ENCODE results near the gene P4HTM.

The P4HTM gene, protein sequence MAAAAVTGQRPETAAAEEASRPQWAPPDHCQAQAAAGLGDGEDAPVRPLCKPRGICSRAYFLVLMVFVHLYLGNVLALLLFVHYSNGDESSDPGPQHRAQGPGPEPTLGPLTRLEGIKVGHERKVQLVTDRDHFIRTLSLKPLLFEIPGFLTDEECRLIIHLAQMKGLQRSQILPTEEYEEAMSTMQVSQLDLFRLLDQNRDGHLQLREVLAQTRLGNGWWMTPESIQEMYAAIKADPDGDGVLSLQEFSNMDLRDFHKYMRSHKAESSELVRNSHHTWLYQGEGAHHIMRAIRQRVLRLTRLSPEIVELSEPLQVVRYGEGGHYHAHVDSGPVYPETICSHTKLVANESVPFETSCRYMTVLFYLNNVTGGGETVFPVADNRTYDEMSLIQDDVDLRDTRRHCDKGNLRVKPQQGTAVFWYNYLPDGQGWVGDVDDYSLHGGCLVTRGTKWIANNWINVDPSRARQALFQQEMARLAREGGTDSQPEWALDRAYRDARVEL

DNA sequence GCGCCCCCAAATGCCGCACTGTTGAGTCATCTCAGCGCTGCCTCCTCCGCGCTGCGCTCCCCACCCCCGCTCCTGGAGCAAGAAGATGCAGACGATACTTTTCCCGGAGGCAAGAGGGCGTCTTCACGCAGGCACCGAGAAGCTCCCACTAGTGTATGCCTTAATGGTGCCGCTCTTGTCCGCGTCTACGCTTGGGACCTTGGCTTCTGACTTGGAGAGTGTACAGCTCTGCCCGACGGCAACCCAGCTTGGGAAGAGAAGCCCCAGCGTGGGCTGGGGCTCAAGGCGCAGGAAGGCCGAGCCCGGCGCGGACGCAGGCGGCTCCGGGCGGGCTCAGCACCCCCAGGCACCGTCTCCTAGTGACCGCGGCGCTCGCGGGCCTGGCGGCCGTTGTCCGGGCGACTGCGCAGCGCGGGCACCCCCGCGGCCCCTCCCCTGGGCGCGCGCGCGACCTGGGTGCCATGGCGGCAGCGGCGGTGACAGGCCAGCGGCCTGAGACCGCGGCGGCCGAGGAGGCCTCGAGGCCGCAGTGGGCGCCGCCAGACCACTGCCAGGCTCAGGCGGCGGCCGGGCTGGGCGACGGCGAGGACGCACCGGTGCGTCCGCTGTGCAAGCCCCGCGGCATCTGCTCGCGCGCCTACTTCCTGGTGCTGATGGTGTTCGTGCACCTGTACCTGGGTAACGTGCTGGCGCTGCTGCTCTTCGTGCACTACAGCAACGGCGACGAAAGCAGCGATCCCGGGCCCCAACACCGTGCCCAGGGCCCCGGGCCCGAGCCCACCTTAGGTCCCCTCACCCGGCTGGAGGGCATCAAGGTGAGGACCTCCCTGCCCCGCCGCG lies at the start of gene P4HTM:
Gene P4HTM, plus strand, starts transcription at position 446 of the 840 bp plus-strand sequence. Its CDS starts 16 bp downstream, at position 462.
- ATAC-seq (peak; percentile 88), DNase-seq (peak; percentile 87)
- H3K4me1 Mint-ChIP-seq: peaks cover 40% of the 10 kb centered on the region
- no peaks in the 10 kb centered on the region for H3K9me3 Mint-ChIP-seq
- peak within 1 kb of the TSS; percentile 89 for H3K27ac Mint-ChIP-seq
- H3K36me3 Mint-ChIP-seq (ENCODE audit: low read depth): peaks cover 7% of the 10 kb centered on the region
- H3K27me3 Mint-ChIP-seq: no peaks in the 10 kb centered on the region
- H3K4me3 Mint-ChIP-seq: peak within 1 kb of the TSS; percentile 92

DNA sequence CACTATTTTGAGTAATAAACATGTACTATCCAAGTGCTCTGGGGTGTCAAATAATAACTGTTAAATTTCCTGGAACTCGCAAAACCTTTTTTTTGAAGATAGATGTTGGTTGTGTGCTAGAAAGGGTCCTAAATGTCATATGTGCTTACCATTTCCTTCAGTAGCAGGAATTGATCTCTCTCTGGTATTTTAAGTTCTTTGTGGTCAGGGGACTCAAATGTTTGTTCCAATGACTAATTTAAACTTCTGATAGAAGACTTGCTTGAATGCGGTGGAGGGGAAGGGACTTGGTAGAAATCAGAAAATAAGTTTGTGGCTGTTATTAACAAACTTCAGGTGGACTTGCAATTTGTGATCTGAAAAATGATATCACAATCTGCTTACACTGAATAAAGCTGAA lies 44.6 kb upstream of the P4HTM start:
- Mint-ChIP-seq H3K27me3 (no peaks in the 10 kb centered on the region), H3K4me3 (peak overlapping the region; percentile 50), H3K4me1 (peaks cover 47% of the 10 kb centered on the region), H3K27ac (peak overlapping the region; percentile 88), H3K36me3 (ENCODE audit: low read depth) (peaks cover 25% of the 10 kb centered on the region), H3K9me3 (no peaks in the 10 kb centered on the region)
- DNase-seq (no peak), ATAC-seq (peak; percentile 71)

DNA sequence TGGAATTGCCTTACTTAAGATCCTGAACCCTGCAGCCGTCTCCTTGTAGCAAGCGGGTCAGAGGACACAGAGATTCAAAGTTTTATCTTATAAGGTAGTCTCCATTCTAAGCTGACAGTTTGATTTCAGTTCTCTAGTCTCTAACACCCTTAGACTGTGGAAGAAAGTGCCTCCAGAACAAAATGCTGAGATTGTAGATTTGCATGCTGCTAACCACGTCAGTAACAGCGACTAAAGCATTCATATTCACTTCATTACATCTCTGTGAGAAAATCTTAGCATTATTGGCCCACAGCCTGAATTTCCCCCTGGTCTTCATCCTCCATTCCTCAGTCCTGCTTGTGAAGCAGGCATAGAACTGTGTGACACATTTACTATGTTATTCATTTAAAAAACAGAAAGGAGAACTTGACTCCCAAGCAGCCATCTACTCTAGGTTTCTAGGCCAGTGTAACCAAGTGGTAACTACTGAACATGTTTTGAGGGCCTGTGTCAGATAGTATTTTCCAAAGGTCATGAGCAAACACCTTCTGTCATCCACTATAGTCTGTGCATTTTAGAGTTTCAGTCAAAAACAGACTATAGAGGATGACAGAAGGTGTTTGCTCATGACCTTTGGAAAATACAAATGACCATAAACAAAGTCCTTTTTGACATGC lies 44.0 kb upstream of the P4HTM start:
- ATAC-seq (peak; percentile 91), DNase-seq (no peak)
- Mint-ChIP-seq H3K4me3 (peak overlapping the region; percentile 50), H3K36me3 (ENCODE audit: low read depth) (peaks cover 24% of the 10 kb centered on the region), H3K27ac (peak overlapping the region; percentile 88), H3K4me1 (peaks cover 47% of the 10 kb centered on the region), H3K9me3 (no peaks in the 10 kb centered on the region), H3K27me3 (no peaks in the 10 kb centered on the region)

DNA sequence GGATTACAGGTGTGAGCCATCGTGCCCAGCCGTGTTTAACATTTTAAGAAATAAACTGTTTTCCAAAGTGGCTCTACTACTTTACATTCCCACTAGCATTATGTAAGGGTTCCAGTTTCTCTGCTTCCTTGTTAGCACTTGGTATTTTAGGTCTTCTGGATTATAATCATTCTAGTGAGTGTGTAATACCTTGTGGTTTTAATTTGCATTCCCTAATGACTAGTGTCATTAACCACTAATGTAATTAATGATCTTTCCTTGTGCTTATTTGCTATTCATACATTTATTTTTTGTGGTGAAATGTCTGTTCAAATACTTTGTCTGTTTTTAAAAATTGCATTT lies 40.7 kb upstream of the P4HTM start:
- Mint-ChIP-seq H3K4me1 (peaks cover 38% of the 10 kb centered on the region), H3K4me3 (no peak overlapping the region), H3K27me3 (no peaks in the 10 kb centered on the region), H3K27ac (no peak overlapping the region), H3K9me3 (no peaks in the 10 kb centered on the region), H3K36me3 (ENCODE audit: low read depth) (peaks cover 17% of the 10 kb centered on the region)
- DNase-seq (no peak), ATAC-seq (no peak)

DNA sequence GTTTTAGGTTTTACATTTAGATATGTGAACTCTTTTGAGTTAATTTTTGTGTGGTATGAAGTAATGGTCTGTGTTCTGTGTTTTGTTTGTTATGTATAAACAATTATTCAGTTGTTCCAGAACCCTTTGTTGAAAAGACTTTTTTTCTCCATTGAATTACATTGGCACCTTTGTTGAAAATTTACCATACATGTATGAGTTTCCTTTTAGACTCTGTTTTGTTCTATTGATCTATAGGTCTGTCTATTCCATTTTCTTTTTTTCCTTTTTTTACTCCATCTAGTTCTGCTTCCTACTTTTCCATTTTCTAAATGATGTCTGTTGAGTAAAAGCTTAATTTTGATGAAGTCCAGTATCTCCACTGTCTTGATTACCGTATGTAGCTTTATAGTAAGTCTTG lies 40.0 kb upstream of the P4HTM start:
- H3K27me3 Mint-ChIP-seq: no peaks in the 10 kb centered on the region
- H3K27ac Mint-ChIP-seq: no peak overlapping the region
- no peak for ATAC-seq
- H3K36me3 Mint-ChIP-seq (ENCODE audit: low read depth): peaks cover 20% of the 10 kb centered on the region
- no peak overlapping the region for H3K4me3 Mint-ChIP-seq
- no peak for DNase-seq
- H3K4me1 Mint-ChIP-seq: peaks cover 31% of the 10 kb centered on the region
- no peaks in the 10 kb centered on the region for H3K9me3 Mint-ChIP-seq

DNA sequence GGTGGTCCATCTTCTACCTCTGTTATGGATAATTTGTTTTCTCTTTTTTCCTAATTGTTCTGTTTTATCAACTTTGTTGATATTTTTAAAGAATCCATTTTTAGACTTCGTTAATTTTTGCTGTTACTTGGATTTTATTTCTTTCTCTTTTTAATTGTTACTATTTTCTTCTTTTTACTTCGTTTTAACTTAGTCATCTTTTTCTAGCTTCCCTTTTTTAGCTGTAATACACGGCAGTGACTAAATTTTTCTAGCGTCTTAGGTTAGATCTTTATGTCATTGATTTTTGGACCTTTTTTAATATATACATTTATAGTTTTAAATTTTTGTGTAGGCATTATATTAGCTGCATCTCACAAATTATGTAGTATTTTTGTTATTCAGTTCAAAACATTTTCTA lies 38.3 kb upstream of the P4HTM start:
- DNase-seq: no peak
- peaks cover 14% of the 10 kb centered on the region for H3K4me1 Mint-ChIP-seq
- H3K9me3 Mint-ChIP-seq: no peaks in the 10 kb centered on the region
- H3K27me3 Mint-ChIP-seq: no peaks in the 10 kb centered on the region
- no peak overlapping the region for H3K4me3 Mint-ChIP-seq
- H3K36me3 Mint-ChIP-seq (ENCODE audit: low read depth): peaks cover 18% of the 10 kb centered on the region
- ATAC-seq: no peak
- no peak overlapping the region for H3K27ac Mint-ChIP-seq

DNA sequence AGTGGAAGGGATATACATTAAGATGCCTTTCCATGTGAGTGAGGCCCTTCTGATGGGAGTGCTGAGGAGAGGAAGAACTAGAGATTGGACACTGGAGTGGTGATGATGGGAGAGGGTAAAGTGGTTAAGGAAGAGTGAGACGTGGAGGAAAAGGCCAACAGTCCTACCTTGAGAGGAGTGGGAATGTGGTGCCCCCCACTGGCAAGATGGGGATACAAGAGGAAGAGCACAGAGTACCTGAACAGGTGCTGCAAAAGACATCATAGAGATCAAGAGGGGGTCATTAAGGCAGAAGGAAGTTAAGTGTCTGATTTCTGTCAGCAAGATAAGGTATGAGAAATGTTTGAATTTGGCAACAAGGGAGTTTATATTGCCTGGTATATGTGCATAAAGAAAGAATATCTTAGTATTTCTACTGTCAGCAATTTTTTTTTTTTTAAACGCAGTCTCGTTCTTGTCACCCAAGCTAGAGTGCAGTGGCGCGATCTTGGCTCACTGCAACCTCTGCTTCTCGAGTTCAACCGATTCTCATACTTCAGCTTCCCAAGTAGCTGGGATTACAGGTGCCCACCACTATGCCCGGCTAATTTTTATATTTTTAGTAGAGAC lies 37.4 kb upstream of the P4HTM start:
- Mint-ChIP-seq H3K4me3 (no peak overlapping the region), H3K36me3 (ENCODE audit: low read depth) (peaks cover 23% of the 10 kb centered on the region), H3K27me3 (no peaks in the 10 kb centered on the region), H3K4me1 (peaks cover 12% of the 10 kb centered on the region), H3K27ac (peak overlapping the region; percentile 2), H3K9me3 (no peaks in the 10 kb centered on the region)
- no peak for ATAC-seq
- DNase-seq: peak; percentile 41

DNA sequence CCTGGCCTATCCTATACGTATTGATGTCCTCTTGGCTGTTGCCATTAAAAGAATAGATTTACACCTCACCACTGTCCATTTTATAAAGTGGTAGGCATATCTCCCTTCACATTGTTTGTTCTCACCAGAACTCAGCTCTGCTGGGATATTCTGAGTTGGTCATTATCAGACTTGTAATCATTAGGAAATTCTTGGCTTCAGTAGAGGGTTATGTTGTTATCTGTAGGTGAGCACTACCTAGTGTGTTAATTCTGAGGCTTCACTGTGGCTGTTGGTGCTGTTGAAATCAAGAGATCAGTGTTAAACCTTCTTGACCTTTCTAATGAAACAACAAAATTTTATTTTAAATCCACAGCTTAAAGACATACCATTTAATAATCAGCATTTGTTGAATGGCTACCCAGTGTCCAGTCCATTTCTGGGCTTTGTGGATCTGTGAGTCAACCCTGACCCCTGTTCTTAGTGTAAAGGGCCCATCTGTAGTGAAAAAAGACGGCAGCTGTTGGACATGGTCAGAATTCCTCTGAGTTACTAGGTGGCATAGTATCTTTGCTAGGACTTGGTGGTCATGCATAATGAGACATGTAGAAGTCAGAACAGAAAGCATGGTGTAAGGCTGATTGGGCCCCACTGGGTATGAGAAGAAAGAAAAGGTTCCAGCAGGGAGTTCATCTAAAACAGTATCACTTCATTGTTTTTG lies 32.9 kb upstream of the P4HTM start:
- Mint-ChIP-seq H3K9me3 (no peaks in the 10 kb centered on the region), H3K36me3 (ENCODE audit: low read depth) (peaks cover 30% of the 10 kb centered on the region), H3K27ac (no peak overlapping the region), H3K27me3 (no peaks in the 10 kb centered on the region), H3K4me1 (peaks cover 2% of the 10 kb centered on the region), H3K4me3 (no peak overlapping the region)
- DNase-seq (no peak), ATAC-seq (no peak)

DNA sequence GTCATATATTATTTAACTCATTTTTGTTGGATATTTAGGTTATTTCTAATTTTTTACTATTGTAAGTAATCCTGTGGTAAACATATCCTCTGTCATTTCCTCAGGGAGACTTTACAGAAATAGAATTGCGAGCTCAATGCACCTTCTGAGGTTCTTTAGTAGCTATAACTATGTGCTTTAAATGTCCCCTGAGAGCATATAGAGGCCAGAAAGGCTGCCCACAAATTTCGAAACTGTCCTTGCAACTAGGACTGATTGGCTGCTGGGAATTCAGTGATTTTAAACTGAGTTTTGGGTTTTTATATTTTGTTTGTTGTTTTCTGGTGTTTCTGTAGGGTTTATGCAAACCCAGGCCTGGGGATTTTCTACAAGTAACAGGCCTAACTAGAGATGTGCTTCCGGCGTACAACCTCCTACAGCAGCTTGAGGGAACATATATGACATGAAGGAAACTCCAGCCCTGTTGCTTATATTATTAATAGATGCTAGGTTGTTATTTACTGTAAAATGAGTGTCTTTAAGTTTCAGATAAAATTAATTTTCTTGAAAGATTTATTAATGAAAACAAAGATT lies 29.1 kb upstream of the P4HTM start:
- no peak overlapping the region for H3K4me3 Mint-ChIP-seq
- H3K27me3 Mint-ChIP-seq: no peaks in the 10 kb centered on the region
- no peak overlapping the region for H3K27ac Mint-ChIP-seq
- H3K36me3 Mint-ChIP-seq (ENCODE audit: low read depth): peaks cover 35% of the 10 kb centered on the region
- H3K9me3 Mint-ChIP-seq: no peaks in the 10 kb centered on the region
- DNase-seq: no peak
- H3K4me1 Mint-ChIP-seq: peaks cover under 1% of the 10 kb centered on the region
- ATAC-seq: no peak

DNA sequence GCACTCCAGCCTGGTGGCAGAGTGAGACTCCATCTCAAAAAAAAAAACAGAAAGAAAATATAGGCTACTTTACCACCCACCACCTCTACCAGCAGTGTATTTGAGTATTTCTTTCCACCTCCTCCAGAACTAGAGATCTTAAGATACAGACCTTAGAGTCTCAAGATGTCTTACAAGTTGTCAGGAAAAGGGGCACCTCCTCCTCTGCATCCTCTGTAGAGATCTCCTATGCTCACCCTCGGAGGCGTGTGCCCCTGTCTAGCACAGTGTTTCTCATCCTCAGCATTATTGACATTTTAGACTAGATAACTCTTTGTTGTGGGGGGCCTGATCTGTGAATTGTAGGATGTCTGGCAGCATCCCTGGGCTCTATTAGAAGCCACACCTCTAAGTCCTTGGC lies 27.7 kb upstream of the P4HTM start:
- no peaks in the 10 kb centered on the region for H3K9me3 Mint-ChIP-seq
- peaks cover 8% of the 10 kb centered on the region for H3K4me1 Mint-ChIP-seq
- peak; percentile 52 for ATAC-seq
- H3K27me3 Mint-ChIP-seq: no peaks in the 10 kb centered on the region
- peaks cover 44% of the 10 kb centered on the region for H3K36me3 Mint-ChIP-seq (ENCODE audit: low read depth)
- no peak for DNase-seq
- H3K4me3 Mint-ChIP-seq: no peak overlapping the region
- H3K27ac Mint-ChIP-seq: no peak overlapping the region

DNA sequence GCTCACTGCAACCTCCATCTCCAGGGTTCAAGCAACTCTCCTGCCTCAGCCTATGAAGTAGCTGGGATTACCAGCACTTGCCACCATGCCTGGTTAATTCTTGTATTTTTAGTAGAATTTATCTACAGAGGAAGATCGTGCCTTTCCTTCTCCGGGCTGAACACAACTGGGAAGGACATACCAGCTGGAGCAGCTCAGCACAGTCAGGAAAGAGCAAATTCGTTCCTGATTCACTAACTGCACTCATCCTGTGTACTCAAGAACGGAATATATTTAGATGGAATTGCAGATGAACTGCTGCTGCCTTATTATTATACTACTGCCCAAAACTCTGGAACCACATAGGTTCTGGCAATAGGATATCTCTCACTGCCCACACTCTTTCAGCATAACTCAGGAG lies 27.1 kb upstream of the P4HTM start:
- peaks cover 44% of the 10 kb centered on the region for H3K36me3 Mint-ChIP-seq (ENCODE audit: low read depth)
- H3K27me3 Mint-ChIP-seq: no peaks in the 10 kb centered on the region
- no peak overlapping the region for H3K4me3 Mint-ChIP-seq
- H3K4me1 Mint-ChIP-seq: peaks cover 8% of the 10 kb centered on the region
- ATAC-seq: no peak
- no peak for DNase-seq
- H3K27ac Mint-ChIP-seq: no peak overlapping the region
- H3K9me3 Mint-ChIP-seq: no peaks in the 10 kb centered on the region

DNA sequence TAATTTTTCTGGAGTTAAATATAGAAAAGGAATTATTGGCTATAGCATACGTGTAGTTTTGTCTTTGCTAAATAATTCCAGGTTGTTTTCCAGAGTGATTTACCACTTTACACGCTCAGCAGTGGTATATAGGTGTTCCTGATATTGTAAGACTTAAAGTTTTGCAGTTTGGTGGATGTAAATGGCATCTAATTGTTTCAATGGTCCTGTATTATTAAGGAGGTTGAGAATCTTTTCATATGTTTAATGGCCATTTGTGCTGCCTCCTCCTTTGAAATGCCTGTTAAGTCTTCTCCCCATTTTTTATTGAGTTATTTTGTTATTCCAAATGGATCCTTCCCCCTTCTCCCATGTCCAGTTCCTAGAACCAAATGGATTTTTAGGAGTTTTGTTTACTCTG lies 26.4 kb upstream of the P4HTM start:
- Mint-ChIP-seq H3K27ac (no peak overlapping the region), H3K4me1 (peaks cover 8% of the 10 kb centered on the region), H3K4me3 (no peak overlapping the region), H3K9me3 (no peaks in the 10 kb centered on the region), H3K27me3 (no peaks in the 10 kb centered on the region), H3K36me3 (ENCODE audit: low read depth) (peaks cover 47% of the 10 kb centered on the region)
- DNase-seq: no peak
- ATAC-seq: no peak

DNA sequence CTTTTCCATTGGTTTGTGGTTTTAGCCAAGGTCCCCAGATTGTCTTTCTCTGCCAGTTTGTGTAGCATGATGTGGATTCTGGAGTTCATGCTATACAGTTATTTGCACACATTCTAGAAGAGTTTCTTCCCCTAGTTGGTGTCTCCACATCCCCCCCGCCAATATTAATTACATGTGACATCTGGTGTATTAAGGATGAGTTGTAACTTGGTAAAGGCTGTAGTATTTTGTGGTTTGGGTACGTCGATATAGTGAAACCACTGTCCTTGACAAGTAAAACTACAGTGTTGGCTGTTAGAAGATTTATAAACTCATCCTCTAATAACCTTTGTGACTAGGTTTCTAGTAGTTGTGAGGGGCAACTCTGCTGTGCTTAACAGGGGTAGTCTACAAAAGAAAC lies 23.7 kb upstream of the P4HTM start:
- DNase-seq (no peak), ATAC-seq (no peak)
- H3K4me1 Mint-ChIP-seq: peaks cover 8% of the 10 kb centered on the region
- H3K27ac Mint-ChIP-seq: no peak overlapping the region
- H3K36me3 Mint-ChIP-seq (ENCODE audit: low read depth): peaks cover 60% of the 10 kb centered on the region
- no peaks in the 10 kb centered on the region for H3K27me3 Mint-ChIP-seq
- no peaks in the 10 kb centered on the region for H3K9me3 Mint-ChIP-seq
- H3K4me3 Mint-ChIP-seq: no peak overlapping the region

Data from activated naive CD8-positive, alpha-beta T cell treated with anti-CD3 and anti-CD28 coated beads, Interleukin-2, amount 50 U/mL, for 24 hours (primary cell).